PC-9 (cell line): ENCODE results near the gene MIB1. TPM values are rescaled to one million over a fixed set of nuclear protein-coding genes. Genes with fewer than 3 reads are reported as not detected.

ENCODE experiments used
- Bru-seq: library from RNA; stranded (reverse); fragments of 400-500 nt; gene quantifications from one replicate; lab custom pipeline; 2021; lab: Mats Ljungman, UMichigan
- BruChase-seq, 2 experiments: library from RNA; stranded (reverse); fragments of 400-500 nt; gene quantifications; one replicate each; lab custom pipeline; 2021; lab: Mats Ljungman, UMichigan
- BruUV-seq: library from RNA; stranded (reverse); fragments of 400-500 nt; replicated peaks from 2 replicates; lab custom pipeline; 2021; lab: Mats Ljungman, UMichigan
- CTCF ChIA-PET: fragments of 300-600 bp; sonication (Branson Sonifier 250); formaldehyde crosslinking; loops from one replicate; lab custom pipeline; 2022; ENCODE audit warnings: antibody characterized with exemption; lab: Charles Lee
- POLR2A ChIA-PET: fragments of 300-600 bp; sonication (Branson Sonifier 250); formaldehyde crosslinking; loops from one replicate; lab custom pipeline; 2022; ENCODE audit warnings: antibody characterized with exemption; ENCODE audit not compliant: unreplicated experiment; lab: Charles Lee
- DNase-seq, 2 experiments: peaks; one replicate each; pipeline versions ENCODE4 v3.0.0 to v3.0.0-alpha.2; 2015 to 2022; ENCODE audit warnings: mixed read lengths in 1 of 2
- H2AFZ ChIP-seq: fragments of 200-600 bp; sonication (generic); 2 replicates; pipeline ENCODE4 v1.8.1; 2017; ENCODE audit warnings: antibody characterized with exemption
- H3F3A ChIP-seq: fragments of 200-600 bp; sonication (generic); 2 replicates; pipeline ENCODE4 v1.8.1; 2017; ENCODE audit warnings: antibody characterized with exemption, mild to moderate bottlenecking, low read depth; ENCODE audit not compliant: insufficient read depth
- H3K27ac ChIP-seq: fragments of 200-600 bp; sonication (generic); 2 replicates; pipeline ENCODE4 v1.6.1; 2016; ENCODE audit warnings: mixed run types
- H3K27me3 ChIP-seq: fragments of 200-600 bp; sonication (generic); 2 replicates; pipeline ENCODE4 v1.6.1; 2016; ENCODE audit warnings: low read depth, mixed run types; ENCODE audit not compliant: insufficient read depth
- H3K36me3 ChIP-seq: fragments of 200-600 bp; sonication (generic); 2 replicates; pipeline ENCODE4 v1.6.1; 2016; ENCODE audit warnings: low read depth, mixed run types
- H3K4me1 ChIP-seq: fragments of 200-600 bp; sonication (generic); replicated peaks from 2 replicates; pipeline ENCODE4 v1.6.1; 2016; ENCODE audit warnings: mixed run types; ENCODE audit not compliant: insufficient read depth
- H3K4me2 ChIP-seq: fragments of 200-600 bp; sonication (generic); 2 replicates; pipeline ENCODE4 v1.6.1; 2017; ENCODE audit warnings: mixed run types
- H3K4me3 ChIP-seq: fragments of 200-600 bp; sonication (generic); 2 replicates; pipeline ENCODE4 v1.6.1; 2016; ENCODE audit warnings: mixed run types
- H3K79me2 ChIP-seq: fragments of 200-600 bp; sonication (generic); 2 replicates; pipeline ENCODE4 v1.6.1; 2017; ENCODE audit warnings: low read depth, mixed run types
- H3K9me2 ChIP-seq: fragments of 200-600 bp; sonication (generic); 2 replicates; pipeline ENCODE4 v1.8.1; 2017; ENCODE audit warnings: mild to moderate bottlenecking; ENCODE audit not compliant: insufficient read depth
- H3K9me3 ChIP-seq: fragments of 200-600 bp; sonication (generic); 2 replicates; pipeline ENCODE4 v1.8.1; 2016; ENCODE audit warnings: low read depth; ENCODE audit not compliant: insufficient read depth
- H4K20me1 ChIP-seq: fragments of 200-600 bp; sonication (generic); 2 replicates; pipeline ENCODE4 v1.8.1; 2017; ENCODE audit not compliant: insufficient read depth
- EZH2 ChIP-seq: fragments of 200-600 bp; sonication (generic); IDR thresholded peaks from 2 replicates; pipeline ENCODE4 v1.8.0; 2017; ENCODE audit warnings: antibody characterized with exemption, low read depth
- intact Hi-C: fragments of 100-400 bp; cut with micrococcal nuclease; formaldehyde crosslinking; loops from one replicate; pipeline ENCODE4 v1.10.0; 2022; ENCODE audit not compliant: unreplicated experiment
- long read RNA-seq: library from polyadenylated mRNA; stranded (forward); transcript quantifications from one replicate; pipeline ENCODE4 v2.0.0, GENCODE V29; 2022
- total RNA-seq: library from RNA; stranded (reverse); gene quantifications from 2 replicates; pipeline ENCODE4 v1.2.3, GENCODE V29; 2021
- TF ChIP-seq, protein P1 (sequence below): fragments of 200-600 bp; sonication (generic); conservative IDR thresholded peaks from 2 replicates; pipeline ENCODE4 v1.6.1; 2017; ENCODE audit warnings: mixed run types, antibody characterized with exemption, mild to moderate bottlenecking, moderate library complexity

The MIB1 gene
- 40.1 and 40.3 TPM in 2 replicates for total RNA-seq
- Bru-seq, nascent RNA = percentile 81 among the genes with signal in this experiment
- percentile 80 among the genes with signal in this experiment for BruChase-seq, experiment 1, labeled RNA remaining after a 2-hour chase
- BruChase-seq, experiment 2, labeled RNA remaining after a 6-hour chase = percentile 80 among the genes with signal in this experiment
- long read RNA-seq, full-length matches to known transcripts = 1 of 7 reads
- long read RNA-seq, partial matches to known transcripts = 0 of 7 reads
- long read RNA-seq, other reads (novel, unspliced or antisense) = 6 of 7 reads

DNA sequence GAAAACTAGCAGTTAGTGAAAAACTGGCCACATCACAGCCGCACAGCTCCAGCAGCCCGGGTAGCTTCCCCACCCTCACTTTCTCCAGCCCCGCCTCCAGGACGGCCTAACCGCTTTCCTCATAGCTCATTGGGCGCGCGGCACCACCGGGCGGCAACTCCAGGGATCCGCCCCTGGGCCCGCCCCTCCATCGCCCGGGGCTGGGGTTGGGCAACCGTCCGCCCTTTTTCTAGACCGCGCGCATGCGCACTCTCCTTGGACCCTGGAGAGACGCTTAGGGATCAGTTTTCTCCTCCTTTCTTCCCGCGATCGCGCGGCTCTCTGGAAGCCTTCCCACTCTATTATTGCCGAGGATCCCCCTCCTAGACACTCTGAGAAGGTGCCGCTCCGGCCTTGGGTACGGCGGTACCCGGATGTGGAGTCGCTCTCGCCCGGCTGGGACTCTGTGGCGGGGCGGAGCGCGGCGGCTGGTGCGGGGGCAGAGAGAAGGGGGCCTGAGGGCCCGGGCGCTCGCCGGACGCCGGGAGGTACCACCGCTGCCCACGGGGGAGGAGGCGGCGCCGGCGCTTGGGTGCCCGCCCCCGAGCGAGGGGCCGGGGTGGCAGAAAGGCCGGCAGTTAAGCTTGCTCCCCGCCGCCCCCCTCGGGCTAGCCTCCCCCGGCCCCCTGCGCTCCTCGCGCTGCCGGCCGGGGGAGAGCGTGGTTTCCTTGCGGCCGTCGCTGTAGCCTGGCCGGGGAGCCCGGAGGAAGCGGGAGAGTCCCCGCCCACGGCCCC lies at the start of gene MIB1:
Gene MIB1 (plus strand): TSS at position 255 of the 774 bp plus-strand sequence. CDS start 792 bp downstream, outside the sequence.
- Histone ChIP-seq H3K9me2 (no peaks in the 10 kb centered on the region), H3K36me3 (no peaks in the 10 kb centered on the region), H2AFZ (peak within 1 kb of the TSS; percentile 96), H4K20me1 (no peaks in the 10 kb centered on the region), H3K4me3 (peak within 1 kb of the TSS; percentile 80), H3K9me3 (no peaks in the 10 kb centered on the region; the same call in 1 of the 2 replicates), H3K4me1 (peaks cover 4% of the 10 kb centered on the region; the same call in 1 of the 2 replicates), H3K27me3 (no peaks in the 10 kb centered on the region), H3K79me2 (peaks cover 40% of the 10 kb centered on the region), H3K4me2 (peak within 1 kb of the TSS; percentile 76), H3F3A (no peaks in the 10 kb centered on the region), H3K27ac (peak within 1 kb of the TSS; percentile 72)
- DNase-seq = peak; percentile 78 to 96
- no peak for TF ChIP-seq EZH2
- TF ChIP-seq, protein P1, sequence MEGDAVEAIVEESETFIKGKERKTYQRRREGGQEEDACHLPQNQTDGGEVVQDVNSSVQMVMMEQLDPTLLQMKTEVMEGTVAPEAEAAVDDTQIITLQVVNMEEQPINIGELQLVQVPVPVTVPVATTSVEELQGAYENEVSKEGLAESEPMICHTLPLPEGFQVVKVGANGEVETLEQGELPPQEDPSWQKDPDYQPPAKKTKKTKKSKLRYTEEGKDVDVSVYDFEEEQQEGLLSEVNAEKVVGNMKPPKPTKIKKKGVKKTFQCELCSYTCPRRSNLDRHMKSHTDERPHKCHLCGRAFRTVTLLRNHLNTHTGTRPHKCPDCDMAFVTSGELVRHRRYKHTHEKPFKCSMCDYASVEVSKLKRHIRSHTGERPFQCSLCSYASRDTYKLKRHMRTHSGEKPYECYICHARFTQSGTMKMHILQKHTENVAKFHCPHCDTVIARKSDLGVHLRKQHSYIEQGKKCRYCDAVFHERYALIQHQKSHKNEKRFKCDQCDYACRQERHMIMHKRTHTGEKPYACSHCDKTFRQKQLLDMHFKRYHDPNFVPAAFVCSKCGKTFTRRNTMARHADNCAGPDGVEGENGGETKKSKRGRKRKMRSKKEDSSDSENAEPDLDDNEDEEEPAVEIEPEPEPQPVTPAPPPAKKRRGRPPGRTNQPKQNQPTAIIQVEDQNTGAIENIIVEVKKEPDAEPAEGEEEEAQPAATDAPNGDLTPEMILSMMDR = no peak
- ChIA-PET CTCF (interaction anchor here (1.1 kb wide), 1 partner anchor 140 kb away, joined by 5 read pairs; the partner anchor contains the start of gene ESCO1), POLR2A (interaction anchor here (0.6 kb wide), 1 partner anchor 85 kb away, joined by 3 read pairs; no protein-coding TSS in a partner anchor)
- intact Hi-C loops = loop anchor here (10.0 kb wide), 2 partner anchors 66 to 126 kb away; partner anchors contain the start of gene SNRPD1
- BruUV-seq = TSS peak; percentile 74

DNA sequence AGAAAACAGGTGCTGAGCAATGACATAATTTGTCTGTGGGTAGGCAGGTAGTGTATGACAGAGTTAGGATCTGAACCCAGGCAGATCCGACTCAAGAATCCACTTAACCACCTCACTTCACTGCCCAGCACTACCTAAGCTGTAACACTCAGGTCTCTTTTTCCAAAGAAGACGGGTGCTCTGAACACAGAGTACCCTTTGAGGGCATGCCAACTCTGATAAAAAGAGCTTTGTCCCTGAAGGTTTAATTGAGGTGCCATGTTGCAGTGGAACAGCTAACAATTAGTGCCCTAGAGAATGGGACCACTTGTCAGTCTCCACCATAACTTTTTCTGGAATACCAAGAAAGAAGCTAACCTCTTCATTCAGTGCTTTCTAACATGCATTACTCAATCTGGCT lies 47.3 kb upstream of the MIB1 start:
- intact Hi-C loops = no loop called here
- Histone ChIP-seq H3K27ac (no peak overlapping the region), H3K9me3 (no peaks in the 10 kb centered on the region), H3K27me3 (no peaks in the 10 kb centered on the region), H3K36me3 (no peaks in the 10 kb centered on the region), H3K4me3 (no peak overlapping the region), H2AFZ (no peak overlapping the region), H3K4me2 (no peak overlapping the region), H3F3A (no peaks in the 10 kb centered on the region), H3K79me2 (no peaks in the 10 kb centered on the region), H4K20me1 (no peaks in the 10 kb centered on the region), H3K9me2 (no peaks in the 10 kb centered on the region), H3K4me1 (no peaks in the 10 kb centered on the region)
- no peak for TF ChIP-seq EZH2
- TF ChIP-seq, protein P1 = no peak
- CTCF ChIA-PET = no interaction called here
- POLR2A ChIA-PET = no interaction called here
- DNase-seq = no peak
- BruUV-seq = no TSS peak

DNA sequence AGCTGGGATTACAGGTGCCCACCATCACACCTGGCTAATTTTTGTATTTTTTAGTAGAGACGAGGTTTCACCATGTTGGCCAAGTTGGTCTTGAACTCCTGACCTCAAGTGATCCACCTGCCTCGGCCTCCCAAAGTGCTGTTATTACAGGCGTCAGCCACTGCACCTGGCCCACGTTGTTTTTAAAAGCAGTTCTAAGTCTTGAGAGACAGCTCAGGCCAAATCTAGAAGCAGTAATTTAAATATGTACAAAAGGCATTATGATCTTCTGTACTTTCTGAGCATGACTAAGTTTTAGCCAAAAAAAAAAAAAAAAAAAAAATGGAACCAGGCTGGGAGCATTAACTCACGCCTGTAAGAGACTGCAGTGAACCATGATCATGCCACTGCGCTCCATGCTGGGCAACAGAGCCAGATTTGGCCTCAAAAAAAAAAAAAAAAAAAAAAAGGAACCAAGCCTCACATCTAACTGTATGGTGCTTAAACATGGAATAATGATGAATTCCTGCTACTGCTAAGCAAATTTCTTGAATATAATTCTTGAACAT lies 40.0 kb upstream of the MIB1 start:
- POLR2A ChIA-PET = no interaction called here
- no peak overlapping the region for H3K4me2 ChIP-seq
- peaks cover 17% of the 10 kb centered on the region for H3K4me1 ChIP-seq
- H3K36me3 ChIP-seq = no peaks in the 10 kb centered on the region; the same call in 1 of the 2 replicates
- BruUV-seq = no TSS peak
- no peaks in the 10 kb centered on the region for H3K27me3 ChIP-seq
- no peak overlapping the region for H2AFZ ChIP-seq
- no peak overlapping the region for H3K27ac ChIP-seq
- intact Hi-C loops = no loop called here
- H3K9me3 ChIP-seq = no peaks in the 10 kb centered on the region
- H3K9me2 ChIP-seq = no peaks in the 10 kb centered on the region
- no peak overlapping the region for H3K4me3 ChIP-seq
- CTCF ChIA-PET = no interaction called here
- H4K20me1 ChIP-seq = no peaks in the 10 kb centered on the region
- H3F3A ChIP-seq = 0 out of 2 replicates have a peak, but pooled peaks cover 8% of the 10 kb centered on the region
- H3K79me2 ChIP-seq = peaks cover 20% of the 10 kb centered on the region
- TF ChIP-seq EZH2 = no peak
- TF ChIP-seq, protein P1 = no peak
- no peak for DNase-seq
